Measurements from ENCODE around the gene NCBP3.
"Not testable (repeated sequence)": the region's sequence is repeated elsewhere in the genome, so short reads cannot be mapped to it uniquely, and the experiment has no call there.

DNA sequence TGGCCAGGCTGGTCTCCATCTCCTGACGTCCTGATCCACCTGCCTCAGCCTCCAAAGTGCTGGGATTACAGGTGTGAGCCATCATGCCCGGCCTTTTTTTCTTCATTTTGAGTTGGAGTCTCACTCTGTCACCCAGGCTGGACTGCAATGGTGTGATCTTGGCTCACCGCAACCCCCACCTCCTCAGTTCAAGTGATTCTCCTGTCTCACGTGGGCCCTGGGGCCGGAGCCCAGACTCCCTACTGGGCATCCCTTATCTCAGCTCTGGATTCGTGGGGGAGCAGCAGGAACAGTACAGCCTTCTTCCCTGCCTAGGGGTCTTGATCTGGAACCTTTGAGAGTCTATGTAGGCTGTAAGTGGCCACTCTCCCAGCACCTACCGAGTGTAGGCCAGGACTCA is 52.8 kb downstream of the NCBP3 start:
- TF ChIP-seq POLR2A (IDR thresholded peaks at IDR 0.05), result not testable (repeated sequence)
- TF ChIP-seq, protein P1, sequence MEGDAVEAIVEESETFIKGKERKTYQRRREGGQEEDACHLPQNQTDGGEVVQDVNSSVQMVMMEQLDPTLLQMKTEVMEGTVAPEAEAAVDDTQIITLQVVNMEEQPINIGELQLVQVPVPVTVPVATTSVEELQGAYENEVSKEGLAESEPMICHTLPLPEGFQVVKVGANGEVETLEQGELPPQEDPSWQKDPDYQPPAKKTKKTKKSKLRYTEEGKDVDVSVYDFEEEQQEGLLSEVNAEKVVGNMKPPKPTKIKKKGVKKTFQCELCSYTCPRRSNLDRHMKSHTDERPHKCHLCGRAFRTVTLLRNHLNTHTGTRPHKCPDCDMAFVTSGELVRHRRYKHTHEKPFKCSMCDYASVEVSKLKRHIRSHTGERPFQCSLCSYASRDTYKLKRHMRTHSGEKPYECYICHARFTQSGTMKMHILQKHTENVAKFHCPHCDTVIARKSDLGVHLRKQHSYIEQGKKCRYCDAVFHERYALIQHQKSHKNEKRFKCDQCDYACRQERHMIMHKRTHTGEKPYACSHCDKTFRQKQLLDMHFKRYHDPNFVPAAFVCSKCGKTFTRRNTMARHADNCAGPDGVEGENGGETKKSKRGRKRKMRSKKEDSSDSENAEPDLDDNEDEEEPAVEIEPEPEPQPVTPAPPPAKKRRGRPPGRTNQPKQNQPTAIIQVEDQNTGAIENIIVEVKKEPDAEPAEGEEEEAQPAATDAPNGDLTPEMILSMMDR (IDR thresholded peaks at IDR 0.05 in 4 of 5, conservative IDR thresholded peaks at IDR 0.05 in 1 of 5), result not testable (repeated sequence)

All from gastrocnemius medialis (tissue), 4 donors.